ENCODE data around the gene BSN. TPM values are rescaled to one million over a fixed set of nuclear protein-coding genes. Genes with fewer than 3 reads are reported as not detected.

Gene BSN, protein sequence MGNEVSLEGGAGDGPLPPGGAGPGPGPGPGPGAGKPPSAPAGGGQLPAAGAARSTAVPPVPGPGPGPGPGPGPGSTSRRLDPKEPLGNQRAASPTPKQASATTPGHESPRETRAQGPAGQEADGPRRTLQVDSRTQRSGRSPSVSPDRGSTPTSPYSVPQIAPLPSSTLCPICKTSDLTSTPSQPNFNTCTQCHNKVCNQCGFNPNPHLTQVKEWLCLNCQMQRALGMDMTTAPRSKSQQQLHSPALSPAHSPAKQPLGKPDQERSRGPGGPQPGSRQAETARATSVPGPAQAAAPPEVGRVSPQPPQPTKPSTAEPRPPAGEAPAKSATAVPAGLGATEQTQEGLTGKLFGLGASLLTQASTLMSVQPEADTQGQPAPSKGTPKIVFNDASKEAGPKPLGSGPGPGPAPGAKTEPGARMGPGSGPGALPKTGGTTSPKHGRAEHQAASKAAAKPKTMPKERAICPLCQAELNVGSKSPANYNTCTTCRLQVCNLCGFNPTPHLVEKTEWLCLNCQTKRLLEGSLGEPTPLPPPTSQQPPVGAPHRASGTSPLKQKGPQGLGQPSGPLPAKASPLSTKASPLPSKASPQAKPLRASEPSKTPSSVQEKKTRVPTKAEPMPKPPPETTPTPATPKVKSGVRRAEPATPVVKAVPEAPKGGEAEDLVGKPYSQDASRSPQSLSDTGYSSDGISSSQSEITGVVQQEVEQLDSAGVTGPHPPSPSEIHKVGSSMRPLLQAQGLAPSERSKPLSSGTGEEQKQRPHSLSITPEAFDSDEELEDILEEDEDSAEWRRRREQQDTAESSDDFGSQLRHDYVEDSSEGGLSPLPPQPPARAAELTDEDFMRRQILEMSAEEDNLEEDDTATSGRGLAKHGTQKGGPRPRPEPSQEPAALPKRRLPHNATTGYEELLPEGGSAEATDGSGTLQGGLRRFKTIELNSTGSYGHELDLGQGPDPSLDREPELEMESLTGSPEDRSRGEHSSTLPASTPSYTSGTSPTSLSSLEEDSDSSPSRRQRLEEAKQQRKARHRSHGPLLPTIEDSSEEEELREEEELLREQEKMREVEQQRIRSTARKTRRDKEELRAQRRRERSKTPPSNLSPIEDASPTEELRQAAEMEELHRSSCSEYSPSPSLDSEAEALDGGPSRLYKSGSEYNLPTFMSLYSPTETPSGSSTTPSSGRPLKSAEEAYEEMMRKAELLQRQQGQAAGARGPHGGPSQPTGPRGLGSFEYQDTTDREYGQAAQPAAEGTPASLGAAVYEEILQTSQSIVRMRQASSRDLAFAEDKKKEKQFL (N-terminal part only)
- 0.13 and 0.17 TPM in 2 replicates for total RNA-seq (2014; rRNA removed)
- 0.07 TPM for polyA plus RNA-seq (2012)

DNA sequence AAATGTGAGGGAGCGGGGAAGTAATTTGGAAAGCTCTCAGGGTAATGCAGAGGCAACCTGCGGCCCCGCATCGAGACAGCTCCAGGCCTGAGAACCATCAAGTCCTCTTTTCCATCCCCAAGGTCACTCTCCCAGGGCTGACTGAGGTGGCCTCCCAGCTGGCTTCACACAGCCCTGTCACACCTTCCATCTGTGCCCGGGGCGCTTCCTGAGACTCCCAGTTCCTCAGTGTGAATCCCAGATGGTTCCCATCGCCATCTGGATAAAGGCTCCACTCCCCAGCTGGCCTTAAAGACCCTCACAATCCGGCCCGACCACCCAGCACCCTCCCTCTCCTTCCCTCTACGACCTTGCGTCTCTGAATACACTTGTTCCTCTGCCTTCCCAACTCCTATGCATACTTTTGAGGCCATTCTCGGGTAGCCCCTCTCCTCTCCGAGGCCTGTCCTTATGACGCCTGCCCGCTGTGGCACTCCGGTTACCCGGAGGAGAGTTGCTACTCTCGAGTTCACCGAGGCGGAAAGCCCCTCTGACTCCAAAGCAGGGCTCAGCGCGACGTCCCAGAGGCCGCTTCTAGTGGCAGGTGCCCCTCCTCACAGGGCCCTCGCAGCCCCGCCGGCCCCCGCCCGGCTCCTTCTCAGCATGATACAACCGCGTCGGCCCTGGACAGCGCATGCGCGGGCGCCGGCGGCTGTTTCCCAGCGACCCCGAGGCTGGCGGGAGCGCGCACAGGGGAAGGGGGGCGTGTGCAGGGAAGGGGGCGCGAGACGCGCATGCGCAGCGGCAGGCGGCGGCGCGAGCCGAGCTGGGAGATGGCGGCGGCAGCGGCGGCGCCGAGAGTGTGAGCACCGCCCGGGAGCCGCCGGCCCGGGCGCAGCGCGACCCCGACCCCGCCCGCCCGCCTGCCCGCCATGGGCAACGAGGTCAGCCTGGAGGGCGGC lies at the start of gene BSN:
TSS of gene BSN (plus strand) at position 786 of the 941 bp plus-strand sequence. CDS start at position 912, 126 bp downstream.
- DNase-seq (ENCODE audit: low read depth) = peak; percentile 82

DNA sequence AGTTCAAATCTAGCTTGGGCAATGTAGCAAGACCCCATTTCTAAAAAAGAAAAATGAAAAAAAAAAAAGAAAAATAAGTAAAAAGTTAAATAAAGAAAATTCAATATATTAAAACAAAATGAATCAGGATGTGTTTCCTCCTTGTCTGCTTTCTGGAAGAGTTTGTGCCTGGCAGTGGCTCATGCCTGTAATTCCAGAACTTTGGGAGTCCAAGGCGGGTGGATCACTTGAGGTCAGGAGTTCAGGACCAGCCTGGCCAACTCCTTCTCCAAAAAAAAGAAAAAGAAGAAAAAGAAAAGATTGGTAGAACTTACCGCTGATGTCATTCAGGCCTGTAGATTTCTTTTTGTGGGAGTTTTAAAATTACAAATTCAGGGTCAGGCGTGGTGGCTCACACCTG lies 47.4 kb upstream of the BSN start:
- DNase-seq (ENCODE audit: low read depth) = no peak

DNA sequence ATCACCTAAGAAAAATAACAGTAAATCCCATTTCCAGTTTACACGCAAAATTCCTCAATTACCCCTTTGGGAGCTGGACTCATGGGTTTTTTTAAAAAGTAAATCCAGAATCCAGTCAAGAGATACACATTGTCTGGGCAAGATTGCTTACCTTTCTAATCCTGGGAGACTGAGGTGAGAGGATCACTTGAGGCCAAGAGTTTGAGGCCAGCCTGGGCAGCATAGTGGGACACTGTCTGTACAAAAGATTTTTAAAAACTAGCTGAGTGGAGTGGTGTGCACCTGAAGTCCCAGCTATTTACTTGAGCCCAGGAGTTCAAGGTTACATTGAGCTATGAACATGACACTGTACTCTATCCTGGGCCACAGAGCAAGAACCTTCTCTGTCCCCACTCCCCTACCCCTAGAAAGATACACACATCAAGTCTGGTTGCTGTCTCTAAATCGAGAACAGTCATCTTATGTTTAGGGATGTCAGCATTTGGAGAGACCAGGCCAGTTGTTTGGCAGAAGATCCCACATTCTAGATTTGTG lies 45.2 kb upstream of the BSN start:
- DNase-seq (ENCODE audit: low read depth) = no peak

DNA sequence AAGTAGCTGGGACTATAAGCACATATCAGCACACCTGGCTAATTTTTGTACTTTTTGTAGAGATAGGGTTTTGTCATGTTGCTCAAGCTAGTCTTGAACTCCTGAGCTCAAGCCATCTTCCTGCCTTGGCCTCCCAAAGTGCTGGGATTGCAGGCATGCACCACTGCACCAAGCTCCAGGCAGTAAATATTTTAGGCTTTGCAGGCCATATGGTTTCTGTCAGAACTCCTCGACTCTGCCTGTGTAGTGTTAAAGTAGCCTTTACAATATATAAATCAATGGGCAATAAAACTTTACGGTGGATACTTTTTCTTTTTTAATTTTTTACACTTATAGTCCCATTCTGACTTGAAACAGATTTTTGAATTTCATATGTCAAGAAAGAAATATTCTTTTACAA lies 42.6 kb upstream of the BSN start:
- no peak for DNase-seq (ENCODE audit: low read depth)

DNA sequence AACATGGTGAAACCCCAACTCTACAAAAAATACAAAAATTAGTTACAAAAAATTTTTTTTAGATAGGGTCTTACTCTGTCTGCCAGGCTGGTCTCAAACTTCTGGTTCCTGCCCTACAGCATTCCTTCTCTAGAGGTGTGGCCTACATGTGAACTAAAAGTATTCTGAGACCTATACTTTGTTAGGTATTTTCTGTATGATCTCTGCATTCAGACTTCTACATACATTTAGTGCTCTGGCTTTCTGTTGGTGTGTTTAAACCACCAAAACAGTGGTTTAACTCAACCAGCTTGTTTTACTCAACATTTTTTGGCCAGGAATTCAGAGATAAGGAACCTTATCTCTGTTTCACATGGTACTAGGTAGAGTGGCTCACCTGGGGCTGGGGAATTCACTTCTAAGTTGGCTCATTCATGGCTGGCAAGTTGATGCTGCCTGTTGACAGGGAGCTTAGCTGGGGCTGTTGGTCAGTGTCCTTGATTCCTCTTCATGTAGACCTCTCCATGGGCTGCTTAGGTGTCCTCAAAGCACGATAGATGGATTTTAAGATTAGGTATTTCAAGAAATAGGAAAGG lies 41.4 kb upstream of the BSN start:
- no peak for DNase-seq (ENCODE audit: low read depth)

DNA sequence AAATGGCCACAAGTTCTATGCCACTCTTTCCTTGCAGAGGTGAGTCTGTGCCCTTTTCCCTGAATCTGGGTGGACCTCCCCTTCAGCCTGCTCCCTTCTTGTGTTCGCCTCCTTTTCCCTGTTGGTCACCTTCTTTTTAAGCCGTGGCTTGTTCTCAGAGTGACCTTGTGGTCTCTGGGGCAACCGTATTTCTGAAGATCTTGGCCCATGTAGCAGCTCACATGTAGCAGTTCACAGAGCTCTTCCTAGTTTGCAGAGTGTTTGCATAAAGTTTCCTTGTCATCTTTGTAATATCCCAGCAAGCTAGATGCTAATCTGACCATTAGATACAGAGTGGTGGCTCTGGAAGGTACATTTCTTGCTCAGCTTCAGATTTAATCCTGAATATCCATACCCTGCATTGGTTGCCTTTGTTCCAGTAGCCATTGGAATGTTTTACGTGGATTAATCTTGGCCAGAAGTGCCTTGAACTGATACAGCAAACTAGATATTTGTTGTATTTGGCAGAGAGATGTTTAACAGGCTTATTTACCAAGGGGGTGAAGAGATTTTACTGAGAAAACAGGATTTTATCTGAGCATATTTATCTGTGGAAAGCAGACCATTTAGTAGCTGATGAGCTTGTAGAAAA lies 40.7 kb upstream of the BSN start:
- DNase-seq (ENCODE audit: low read depth) = no peak

DNA sequence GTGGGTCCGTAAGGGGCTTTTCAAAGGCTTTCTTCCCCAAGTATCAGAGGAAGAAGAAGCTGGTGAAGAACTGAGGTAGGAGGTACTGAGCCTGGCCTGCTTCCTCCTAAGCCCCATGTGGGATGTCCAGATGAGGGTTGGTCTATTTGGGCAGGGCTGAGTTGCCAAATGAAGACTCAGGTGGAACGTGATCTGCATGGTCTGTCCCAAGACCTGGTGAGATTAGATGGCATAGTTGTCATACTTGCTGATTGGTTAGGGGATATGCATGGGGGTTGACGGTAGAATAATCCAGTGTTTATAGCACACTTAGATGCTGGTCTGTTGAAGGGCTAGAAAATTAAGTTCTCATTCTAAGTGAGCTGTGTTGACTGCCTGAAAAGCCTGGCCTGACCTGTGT lies 36.3 kb upstream of the BSN start:
- DNase-seq (ENCODE audit: low read depth) = no peak

DNA sequence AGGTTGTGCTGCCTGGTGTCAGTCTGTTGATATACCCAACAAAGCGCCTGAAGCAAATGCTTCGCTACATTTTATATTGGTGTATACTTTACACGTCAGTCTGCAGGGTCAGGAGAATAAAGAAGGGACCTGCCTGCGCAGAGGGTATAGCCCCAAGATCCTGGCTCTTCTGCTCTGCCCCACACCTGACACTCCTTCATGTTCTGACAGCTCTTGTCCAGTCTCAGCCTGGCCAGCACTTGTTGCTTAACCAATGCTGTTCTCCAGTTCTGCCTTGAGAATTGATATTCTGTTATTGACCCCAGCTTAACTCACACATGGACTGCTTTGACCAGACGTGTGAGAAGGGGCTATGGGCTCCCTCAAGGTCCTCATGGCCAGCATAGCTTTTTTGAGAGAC lies 35.8 kb upstream of the BSN start:
- DNase-seq (ENCODE audit: low read depth) = no peak

DNA sequence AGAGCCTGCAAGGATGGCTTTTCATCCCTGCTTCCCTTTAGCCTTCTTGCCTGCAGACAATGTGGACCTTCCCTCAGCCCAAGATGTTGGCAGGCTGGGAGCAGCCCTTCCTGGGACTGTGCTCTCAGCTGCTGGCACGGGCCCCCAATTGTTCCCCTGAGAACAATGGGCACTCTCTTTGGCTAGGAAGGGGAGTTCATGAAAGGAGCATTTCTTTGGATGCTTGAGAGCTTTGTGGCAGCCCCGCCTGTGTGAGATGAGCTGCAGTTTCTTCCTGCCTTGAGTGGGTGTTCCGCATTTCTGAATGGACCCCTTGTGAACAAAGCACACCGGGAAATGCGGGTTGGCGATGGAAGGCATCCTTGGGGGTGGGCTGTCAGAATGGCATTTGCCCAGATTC lies 35.0 kb upstream of the BSN start:
- peak; percentile 7 for DNase-seq (ENCODE audit: low read depth)

DNA sequence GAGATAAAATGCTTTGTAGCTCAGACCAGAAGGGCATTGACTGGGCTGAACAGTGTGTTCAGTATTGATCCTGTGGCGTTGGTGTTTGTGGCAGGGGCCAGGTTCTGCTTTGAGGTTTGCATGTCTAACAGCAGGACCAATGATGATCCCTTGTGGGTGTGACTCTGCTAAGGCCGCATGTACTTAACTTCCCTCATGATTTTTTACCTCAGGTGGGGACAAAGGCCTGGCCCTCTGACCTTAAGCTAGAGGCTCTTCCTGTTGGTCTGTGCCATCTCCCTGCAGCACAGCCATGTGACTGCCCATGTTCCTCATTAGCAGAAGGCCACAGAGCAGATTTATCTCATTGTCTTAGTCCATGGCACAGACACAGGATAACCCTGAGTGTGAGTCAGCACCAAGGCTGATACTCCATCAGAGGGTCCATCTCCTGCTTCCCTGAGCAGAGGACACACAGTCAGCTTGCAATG lies 34.3 kb upstream of the BSN start:
- DNase-seq (ENCODE audit: low read depth) = no peak

DNA sequence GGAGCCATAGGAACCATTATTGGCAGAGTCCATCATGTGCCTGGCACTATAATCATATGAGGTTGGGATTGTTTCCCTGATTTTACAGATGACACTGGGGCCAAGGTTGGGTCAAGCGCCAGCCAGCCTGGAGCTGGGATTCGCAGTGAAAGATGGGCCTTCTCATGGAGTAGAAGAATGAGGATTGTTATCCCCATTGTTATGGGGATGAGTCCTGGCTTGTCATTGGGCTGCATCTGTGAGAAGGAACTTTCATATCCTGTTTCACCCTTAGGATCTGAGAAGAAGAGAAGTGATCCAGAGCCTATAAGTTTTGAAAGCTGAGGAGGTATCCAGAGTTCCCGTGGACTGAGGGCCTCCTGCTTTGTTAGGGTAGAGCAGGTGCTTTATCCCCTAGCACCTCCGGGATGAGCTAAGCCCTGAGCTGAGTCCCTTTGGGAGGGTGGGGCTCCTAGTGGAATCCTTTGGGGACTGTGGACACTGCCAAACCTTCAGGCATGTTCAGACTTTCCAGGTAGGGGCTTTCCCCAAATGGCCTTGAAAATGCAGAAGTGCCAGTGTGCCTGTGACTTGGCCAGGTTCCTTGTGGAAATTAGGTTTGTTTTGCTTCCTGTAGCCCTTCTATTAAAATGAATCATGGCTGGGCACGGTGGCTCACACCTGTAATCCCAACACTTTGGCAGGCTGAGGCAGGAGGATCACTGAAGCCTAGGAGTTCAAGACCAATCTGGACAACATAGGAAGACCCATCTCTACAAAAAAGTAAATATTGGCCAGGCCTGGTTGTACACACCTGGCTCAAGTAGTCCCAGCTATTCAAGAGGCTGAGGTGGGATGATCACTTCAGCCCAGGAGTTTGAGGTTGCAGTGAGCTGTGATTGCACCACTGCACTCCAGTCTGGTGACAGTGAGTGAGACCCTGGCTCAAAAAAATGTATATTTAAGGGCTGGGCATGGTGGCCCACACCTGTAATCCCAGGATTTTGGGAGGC lies 30.2 kb upstream of the BSN start:
- DNase-seq (ENCODE audit: low read depth) = no peak

DNA sequence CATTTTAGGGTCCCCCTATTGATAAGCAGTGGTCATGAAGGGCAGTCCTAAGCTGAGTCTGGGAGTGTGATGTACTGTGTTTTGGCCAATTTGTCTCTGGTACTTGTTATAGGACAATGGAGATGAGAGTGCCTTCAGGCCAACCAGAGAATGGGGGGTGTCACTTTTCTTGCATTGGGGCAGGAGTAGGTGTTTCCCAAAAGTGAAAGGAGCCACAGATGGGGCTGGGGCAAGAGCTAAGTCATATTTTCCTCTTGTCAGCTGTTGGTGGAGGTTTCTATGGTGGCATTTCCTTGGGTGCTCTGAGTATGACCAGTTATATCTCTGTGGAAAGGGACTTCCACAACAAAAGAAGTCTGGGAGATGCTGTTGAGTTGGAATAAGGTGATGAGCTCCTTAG lies 24.7 kb upstream of the BSN start:
- no peak for DNase-seq (ENCODE audit: low read depth)

DNA sequence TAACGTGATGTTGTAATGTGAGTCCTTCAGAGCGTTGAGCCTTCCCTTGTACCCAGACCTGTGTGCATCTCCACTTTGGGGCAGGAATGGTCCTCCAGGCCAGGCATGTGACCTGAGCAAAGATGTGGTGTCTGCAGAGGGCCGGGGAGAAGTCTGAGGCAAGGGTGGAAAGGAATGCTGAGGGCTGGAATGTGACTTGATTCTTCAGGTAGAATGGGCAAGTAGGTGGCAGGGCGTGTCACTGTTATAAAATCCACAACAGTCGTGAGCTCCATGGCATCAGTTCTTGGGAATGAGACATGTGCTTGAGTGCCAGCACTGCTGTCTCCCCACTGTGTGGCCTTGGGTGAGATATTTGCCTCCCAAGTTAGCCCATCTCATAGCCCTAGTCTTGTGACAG lies 24.0 kb upstream of the BSN start:
- no peak for DNase-seq (ENCODE audit: low read depth)

DNA sequence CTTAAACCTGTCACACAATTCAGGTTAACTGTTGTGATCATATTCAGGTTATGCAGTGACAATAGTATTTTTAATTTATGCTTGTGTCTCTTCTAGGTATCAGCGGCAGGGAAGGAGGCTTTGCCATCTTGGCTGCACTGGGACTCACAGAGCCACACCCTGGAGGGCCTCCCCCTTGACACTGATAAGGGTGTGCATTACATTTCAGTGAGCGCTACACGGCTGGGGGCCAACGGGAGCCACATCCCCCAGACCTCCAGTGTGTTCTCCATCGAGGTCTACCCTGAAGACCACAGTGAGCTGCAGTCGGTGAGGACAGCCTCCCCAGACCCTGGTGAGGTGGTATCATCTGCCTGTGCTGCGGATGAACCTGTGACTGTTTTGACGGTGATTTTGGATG lies 23.6 kb upstream of the BSN start:
- DNase-seq (ENCODE audit: low read depth) = no peak

DNA sequence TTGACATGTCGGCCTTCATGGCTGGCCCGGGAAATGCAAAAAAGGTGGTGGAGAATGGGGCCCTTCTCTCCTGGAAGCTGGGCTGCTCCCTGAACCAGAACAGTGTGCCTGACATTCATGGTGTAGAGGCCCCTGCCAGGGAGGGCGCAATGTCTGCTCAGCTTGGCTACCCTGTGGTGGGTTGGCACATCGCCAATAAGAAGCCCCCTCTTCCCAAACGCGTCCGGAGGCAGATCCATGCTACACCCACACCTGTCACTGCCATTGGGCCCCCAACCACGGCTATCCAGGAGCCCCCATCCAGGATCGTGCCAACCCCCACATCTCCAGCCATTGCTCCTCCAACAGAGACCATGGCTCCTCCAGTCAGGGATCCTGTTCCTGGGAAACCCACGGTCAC lies 23.1 kb upstream of the BSN start:
- DNase-seq (ENCODE audit: low read depth) = no peak

DNA sequence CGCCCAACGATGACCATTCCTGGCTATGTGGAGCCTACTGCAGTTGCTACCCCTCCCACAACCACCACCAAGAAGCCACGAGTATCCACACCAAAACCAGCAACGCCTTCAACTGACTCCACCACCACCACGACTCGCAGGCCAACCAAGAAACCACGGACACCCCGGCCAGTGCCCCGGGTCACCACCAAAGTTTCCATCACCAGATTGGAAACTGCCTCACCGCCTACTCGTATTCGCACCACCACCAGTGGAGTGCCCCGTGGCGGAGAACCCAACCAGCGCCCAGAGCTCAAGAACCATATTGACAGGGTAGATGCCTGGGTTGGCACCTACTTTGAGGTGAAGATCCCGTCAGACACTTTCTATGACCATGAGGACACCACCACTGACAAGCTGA lies 22.6 kb upstream of the BSN start:
- no peak for DNase-seq (ENCODE audit: low read depth)

DNA sequence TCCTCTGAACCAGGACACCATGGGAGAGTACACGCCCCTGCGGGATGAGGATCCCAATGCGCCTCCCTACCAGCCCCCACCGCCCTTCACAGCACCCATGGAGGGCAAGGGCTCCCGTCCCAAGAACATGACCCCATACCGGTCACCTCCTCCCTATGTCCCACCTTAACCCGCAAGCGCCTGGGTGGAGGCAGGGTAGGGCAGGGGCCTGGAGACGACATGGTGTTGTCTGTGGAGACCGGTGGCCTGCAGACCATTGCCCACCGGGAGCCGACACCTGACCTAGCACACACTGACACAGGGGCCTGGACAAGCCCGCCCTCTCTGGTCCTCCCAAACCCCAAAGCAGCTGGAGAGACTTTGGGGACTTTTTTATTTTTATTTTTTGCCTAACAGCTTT lies 21.2 kb upstream of the BSN start:
- no peak for DNase-seq (ENCODE audit: low read depth)
